Progenitor cell of endocrine pancreas (in vitro differentiated cells): ENCODE measurements around the gene YJU2. TPM values are rescaled to one million over a fixed set of nuclear protein-coding genes. Genes with fewer than 3 reads are reported as not detected.

ENCODE experiments used
- DNase-seq: peaks from one replicate; pipeline ENCODE4 v3.0.0; 2021; ENCODE audit warnings: low spot score; ENCODE audit not compliant: unreplicated experiment
- H3K27ac Mint-ChIP-seq: 2 replicates; pipeline ENCODE4 v1.8.0; 2021; ENCODE audit warnings: mild to moderate bottlenecking, moderate library complexity, mixed read lengths
- H3K27me3 Mint-ChIP-seq: 2 replicates; pipeline ENCODE4 v1.8.0; 2021; ENCODE audit warnings: mixed read lengths
- H3K36me3 Mint-ChIP-seq: 2 replicates; pipeline ENCODE4 v1.8.0; 2022; ENCODE audit warnings: mixed read lengths; ENCODE audit not compliant: insufficient read depth
- H3K4me1 Mint-ChIP-seq: 2 replicates; pipeline ENCODE4 v1.8.0; 2021; ENCODE audit warnings: low read depth, mixed read lengths
- H3K4me3 Mint-ChIP-seq: 2 replicates; pipeline ENCODE4 v1.8.0; 2021; ENCODE audit warnings: low read depth, mild to moderate bottlenecking, moderate library complexity, mixed read lengths
- H3K9me3 Mint-ChIP-seq: 2 replicates; pipeline ENCODE4 v1.8.0; 2021; ENCODE audit warnings: low read depth, mixed read lengths
- total RNA-seq: library from RNA; stranded (reverse); gene quantifications from 2 replicates; pipeline ENCODE4 v1.2.1, GENCODE V29; 2021
- TF ChIP-seq, protein P1 (sequence below): fragments of 200-600 bp; sonication (generic); IDR thresholded peaks from one replicate; pipeline ENCODE4 v1.5.0; 2021; ENCODE audit warnings: antibody characterized with exemption, mild to moderate bottlenecking; ENCODE audit not compliant: unreplicated experiment

The YJU2 gene
- total RNA-seq, 1 donor from 2014 or later, result 23.9 TPM

DNA sequence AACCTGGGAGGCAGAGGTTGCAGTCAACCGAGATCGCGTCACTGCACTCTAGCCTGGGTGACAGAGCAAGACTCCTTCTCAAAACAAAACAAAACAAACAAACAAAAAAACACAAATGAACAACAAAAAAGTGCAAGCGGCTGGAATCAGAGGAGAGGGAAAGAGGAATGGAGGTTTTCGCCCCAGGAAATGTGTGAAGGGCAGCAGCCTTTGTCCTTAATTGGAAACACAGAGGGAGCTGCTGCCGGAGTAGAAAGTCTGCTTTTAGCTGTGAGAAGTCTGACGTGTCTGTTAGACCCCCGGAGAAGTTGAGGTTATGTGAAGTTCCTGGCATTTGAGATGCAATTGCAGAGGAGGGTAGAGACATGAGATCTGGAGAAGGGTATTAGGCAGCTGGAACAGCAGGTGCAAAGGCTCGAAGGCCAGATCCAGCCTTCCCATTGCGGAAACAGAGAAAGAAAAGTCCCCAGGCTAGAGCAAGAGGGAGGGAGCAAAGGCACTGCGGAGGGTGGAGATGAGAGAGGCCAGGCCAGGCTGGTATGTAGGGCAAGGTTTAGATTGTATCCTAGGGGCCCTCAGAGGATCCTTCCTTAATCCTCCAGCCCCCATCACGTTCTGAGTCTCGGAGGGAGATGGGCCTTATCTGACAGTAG lies 54.8 kb downstream of the YJU2 start:
- no peak overlapping the region for H3K4me3 Mint-ChIP-seq
- H3K27me3 Mint-ChIP-seq, result no peaks in the 10 kb centered on the region
- DNase-seq, result no peak
- H3K27ac Mint-ChIP-seq, result peak overlapping the region; percentile 44
- TF ChIP-seq, protein P1, sequence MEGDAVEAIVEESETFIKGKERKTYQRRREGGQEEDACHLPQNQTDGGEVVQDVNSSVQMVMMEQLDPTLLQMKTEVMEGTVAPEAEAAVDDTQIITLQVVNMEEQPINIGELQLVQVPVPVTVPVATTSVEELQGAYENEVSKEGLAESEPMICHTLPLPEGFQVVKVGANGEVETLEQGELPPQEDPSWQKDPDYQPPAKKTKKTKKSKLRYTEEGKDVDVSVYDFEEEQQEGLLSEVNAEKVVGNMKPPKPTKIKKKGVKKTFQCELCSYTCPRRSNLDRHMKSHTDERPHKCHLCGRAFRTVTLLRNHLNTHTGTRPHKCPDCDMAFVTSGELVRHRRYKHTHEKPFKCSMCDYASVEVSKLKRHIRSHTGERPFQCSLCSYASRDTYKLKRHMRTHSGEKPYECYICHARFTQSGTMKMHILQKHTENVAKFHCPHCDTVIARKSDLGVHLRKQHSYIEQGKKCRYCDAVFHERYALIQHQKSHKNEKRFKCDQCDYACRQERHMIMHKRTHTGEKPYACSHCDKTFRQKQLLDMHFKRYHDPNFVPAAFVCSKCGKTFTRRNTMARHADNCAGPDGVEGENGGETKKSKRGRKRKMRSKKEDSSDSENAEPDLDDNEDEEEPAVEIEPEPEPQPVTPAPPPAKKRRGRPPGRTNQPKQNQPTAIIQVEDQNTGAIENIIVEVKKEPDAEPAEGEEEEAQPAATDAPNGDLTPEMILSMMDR, result no peak
- H3K9me3 Mint-ChIP-seq, result no peaks in the 10 kb centered on the region
- H3K4me1 Mint-ChIP-seq, result peaks cover 2% of the 10 kb centered on the region
- no peaks in the 10 kb centered on the region for H3K36me3 Mint-ChIP-seq

DNA sequence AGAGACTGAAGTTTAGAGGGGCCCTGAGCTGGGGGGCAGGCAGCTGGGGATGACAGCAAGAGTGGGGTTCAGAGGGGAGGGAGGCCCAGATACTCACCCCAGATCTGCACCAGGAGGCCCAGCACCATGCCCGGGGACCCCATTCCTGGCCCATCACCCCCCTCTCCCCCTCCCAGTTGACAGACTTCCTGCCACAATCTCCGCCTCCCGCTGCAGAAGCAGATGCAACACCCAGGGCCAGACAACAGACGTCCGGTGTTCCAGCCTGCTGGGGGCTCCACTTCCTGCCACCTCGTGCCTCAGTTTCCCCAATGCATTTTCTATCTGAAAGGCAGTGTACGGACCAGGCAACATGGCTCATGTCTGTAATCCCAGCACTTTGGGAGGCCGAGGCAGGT lies 55.4 kb downstream of the YJU2 start, which contains the start of gene TMIGD2:
Gene TMIGD2, minus strand, starts transcription at position 147 of the 398 bp plus-strand sequence. Its CDS starts 4 bp downstream, at position 143.
- no peaks in the 10 kb centered on the region for H3K36me3 Mint-ChIP-seq
- no peak within 1 kb of the TSS for H3K4me3 Mint-ChIP-seq
- DNase-seq, result no peak
- no peaks in the 10 kb centered on the region for H3K27me3 Mint-ChIP-seq
- TF ChIP-seq, protein P1, result no peak
- H3K27ac Mint-ChIP-seq, result peak within 1 kb of the TSS; percentile 44
- H3K9me3 Mint-ChIP-seq, result no peaks in the 10 kb centered on the region
- H3K4me1 Mint-ChIP-seq, result peaks cover 2% of the 10 kb centered on the region

DNA sequence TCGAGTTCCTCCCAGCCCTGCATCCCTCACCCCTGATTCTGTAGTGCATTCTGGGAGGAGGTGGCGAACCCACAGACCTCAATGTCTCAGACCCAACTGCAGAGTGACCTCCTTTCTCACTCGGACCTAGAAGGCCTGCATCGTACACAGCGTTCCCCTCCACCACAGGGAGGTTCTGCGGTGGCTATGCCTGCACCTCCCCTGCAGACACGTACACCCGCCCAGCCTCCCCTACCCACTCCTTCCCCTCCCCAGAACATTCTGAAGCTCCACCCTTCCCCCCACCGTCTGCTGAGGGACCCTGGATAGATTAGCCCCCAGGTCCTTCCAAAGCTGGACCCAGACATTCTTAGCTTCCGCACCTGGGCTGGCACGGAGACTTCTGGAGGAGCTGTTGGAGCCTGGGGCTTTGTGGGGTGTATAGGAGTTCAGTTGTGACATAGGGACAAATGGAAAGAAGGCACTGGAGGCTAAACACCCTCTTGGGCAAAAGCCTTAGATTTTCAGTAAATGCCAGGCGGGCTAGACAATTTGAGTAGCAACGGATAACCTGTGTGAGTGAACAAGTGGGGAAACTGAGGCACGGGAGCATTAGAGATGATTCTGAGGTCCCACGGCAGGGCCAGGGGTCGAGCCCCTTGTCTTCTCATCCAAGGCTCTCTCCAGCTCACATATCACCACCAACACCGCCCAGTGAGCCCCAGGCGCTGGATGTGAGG lies 57.1 kb downstream of the YJU2 start:
- Mint-ChIP-seq H3K4me3 (peak overlapping the region; percentile 56), H3K27ac (no peak overlapping the region), H3K27me3 (no peaks in the 10 kb centered on the region), H3K36me3 (peaks cover 1% of the 10 kb centered on the region), H3K9me3 (no peaks in the 10 kb centered on the region), H3K4me1 (peaks cover 2% of the 10 kb centered on the region)
- TF ChIP-seq, protein P1, result no peak
- DNase-seq, result no peak

DNA sequence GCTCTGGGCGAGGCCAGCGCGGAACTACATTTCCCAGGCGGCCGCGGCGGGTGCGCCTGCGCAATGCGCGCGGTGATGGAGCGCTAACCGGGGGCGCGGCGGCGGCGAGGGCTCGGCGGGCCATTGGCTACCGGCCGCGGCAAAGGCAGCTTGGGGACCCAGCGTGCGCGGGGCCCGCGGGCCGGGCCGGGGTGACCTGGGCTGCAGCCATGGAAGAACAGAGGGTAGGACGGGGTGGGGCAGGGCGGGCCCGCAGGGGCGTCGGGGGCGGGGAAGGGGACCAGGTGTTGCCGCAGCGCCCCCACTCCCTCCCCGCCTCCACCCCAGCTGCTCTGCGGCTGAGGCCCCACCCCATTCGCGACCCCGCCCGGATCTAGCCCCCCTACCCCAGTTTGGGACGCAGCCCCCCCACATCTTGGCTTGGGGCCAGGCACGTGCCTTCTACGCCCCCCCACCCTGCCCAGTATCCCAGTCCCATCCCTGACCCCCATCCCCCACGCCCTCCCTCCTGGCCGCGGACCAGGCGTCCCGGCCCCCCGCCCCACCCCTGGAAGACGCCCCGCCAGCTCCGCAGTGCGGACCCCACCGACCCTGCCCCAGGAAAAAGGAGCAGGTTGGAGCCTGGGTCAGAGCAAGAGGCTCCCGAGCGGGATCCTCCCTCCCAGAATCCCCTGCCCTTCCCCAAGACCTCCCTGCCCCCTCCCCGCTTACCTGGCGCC lies 57.8 kb downstream of the YJU2 start, which contains the start of gene FSD1:
Gene FSD1, plus strand, starts transcription at position 61 of the 719 bp plus-strand sequence. Its CDS starts 149 bp downstream, at position 210.
- H3K4me1 Mint-ChIP-seq, result peaks cover 2% of the 10 kb centered on the region
- peak within 1 kb of the TSS; percentile 63 for H3K4me3 Mint-ChIP-seq
- H3K27me3 Mint-ChIP-seq, result no peaks in the 10 kb centered on the region
- no peaks in the 10 kb centered on the region for H3K9me3 Mint-ChIP-seq
- H3K27ac Mint-ChIP-seq, result no peak within 1 kb of the TSS
- DNase-seq, result peak; percentile 64
- H3K36me3 Mint-ChIP-seq, result peaks cover 1% of the 10 kb centered on the region
- TF ChIP-seq, protein P1, result no peak

DNA sequence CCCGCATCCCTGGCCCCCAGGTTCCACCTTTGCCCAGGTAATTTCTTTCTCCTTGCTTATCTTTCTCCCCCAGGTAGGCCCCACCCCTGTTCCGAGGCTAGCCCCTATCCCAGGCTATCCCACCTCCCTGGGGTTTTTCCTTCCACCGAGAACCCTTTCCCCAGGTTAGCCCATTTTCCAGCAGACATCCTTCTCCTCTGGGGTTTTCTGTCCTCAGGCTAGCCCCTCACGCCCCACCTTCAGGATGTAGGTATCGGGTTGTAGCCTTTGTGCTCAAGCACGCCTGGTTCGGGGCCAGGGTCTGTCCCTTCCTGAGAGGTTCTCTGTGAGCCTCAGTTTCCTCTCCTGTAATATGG lies 58.4 kb downstream of the YJU2 start:
- no peaks in the 10 kb centered on the region for H3K9me3 Mint-ChIP-seq
- no peak for DNase-seq
- H3K27ac Mint-ChIP-seq, result no peak overlapping the region
- TF ChIP-seq, protein P1, result no peak
- H3K36me3 Mint-ChIP-seq, result peaks cover 1% of the 10 kb centered on the region
- H3K4me1 Mint-ChIP-seq, result peaks cover 2% of the 10 kb centered on the region
- H3K4me3 Mint-ChIP-seq, result peak overlapping the region; percentile 63
- no peaks in the 10 kb centered on the region for H3K27me3 Mint-ChIP-seq
